Pancreas (tissue), 10 donors: ENCODE measurements around the gene CD300C. TPM values are rescaled to one million over a fixed set of nuclear protein-coding genes. Genes with fewer than 3 reads are reported as not detected.
A peak's percentile ranks its signal among the peaks of the same experiment; 100 is the strongest.

ENCODE experiments used
- ATAC-seq, 4 donors: fragments of 200-7000 bp; cut with Tn5 transposase; one replicate each; pipeline versions ENCODE4 v1.8.0 to v1.9.1; 2020; ENCODE audit warnings: mild to moderate bottlenecking in 4 of 4, moderate library complexity in 4 of 4
- DNase-seq, 6 donors: peaks; one replicate each; pipeline ENCODE4 v3.0.0-alpha.2; 2020
- FAIRE-seq: peaks from 2 replicates; lab custom pipeline; 2012; peaks lifted over from hg19 to GRCh38; lab: Jason Lieb, UNC
- H3K27ac ChIP-seq, 4 donors: fragments of 200-600 bp; sonication (generic); 1 replicate in 3 of 4; 2 replicates in 1 of 4; pipeline versions ENCODE4 v1.5.0 to v1.8.0; 2020
- H3K27me3 ChIP-seq, 4 donors: fragments of 200-600 bp; one replicate each; pipeline ENCODE4 v1.8.0; 2021
- H3K36me3 ChIP-seq, 3 donors: fragments of 200-600 bp; sonication (generic) in 1 of 3; one replicate each; pipeline versions ENCODE4 v1.5.0 to v1.8.0; 2020 to 2021
- H3K4me1 ChIP-seq, 3 donors: fragments of 200-600 bp; one replicate each; pipeline ENCODE4 v1.8.0; 2021
- H3K4me3 ChIP-seq, 4 donors: fragments of 200-600 bp; sonication (generic) in 2 of 4; one replicate each; pipeline versions ENCODE4 v1.5.0 to v1.8.0; 2020 to 2021
- H3K9me3 ChIP-seq, 4 donors: fragments of 200-600 bp; one replicate each; pipeline ENCODE4 v1.8.0; 2021
- CTCF ChIP-seq, 4 donors: fragments of 200-600 bp; sonication (generic) in 3 of 4; IDR thresholded peaks; one replicate each; pipeline versions ENCODE4 v1.5.0 to v1.8.0; 2021; ENCODE audit warnings: antibody characterized with exemption in 4 of 4
- WGBS, 2 donors: extraction: QIAGEN DNeasy Blood & Tissue Kit; methylation state at CpG; one replicate each; pipeline ENCODE4 v1.1.7; 2013; 5-methylcytosine and 5-hydroxymethylcytosine counted together
- intact Hi-C, 3 donors: fragments of 100-400 bp; cut with DNase I; formaldehyde crosslinking; loops; one replicate each; pipeline versions ENCODE4 v1.11.1 to v1.14.2; 2022
- polyA plus RNA-seq, 2 donors: library from polyadenylated mRNA; stranded (reverse); fragments of 200-250 nt; gene quantifications; one replicate each; pipeline ENCODE4 v1.2.3, GENCODE V29; 2013
- total RNA-seq, 6 donors: library from RNA; stranded (reverse); fragmentation: NEBNext Ultra II Directional in 4 of 6; extraction: Animal tissue kit (Norgen Biotek cat#: 25700) in 4 of 6; gene quantifications; one replicate each; pipeline versions ENCODE4 v1.2.1 to v1.2.4, GENCODE V29; 2021 to 2023
- donor health status: healthy with polysubstance abuse.
- donor health status: DM: no; HTN: no; CAD: no; lungs with moderate emphysema.
- donor health status: DM: no; HTN: no; CAD: no.
- donor health status: control.
- donor health status: control.
- donor health status: Bipolar disorder and iron deficiency.
- donor health status: DM: yes; HTN: yes; CAD: no.
- donor health status: DM: no; HTN: no; CAD: no.
- donor health status: DM: no; HTN: no; CAD: no.
- donor health status: DM: yes; HTN: yes; CAD: no.

The CD300C gene
- total and polyA plus RNA-seq, 8 donors = 0.19 to 1.5 (median 0.22) TPM; not detected in 1

- no peak for TF ChIP-seq CTCF (IDR thresholded peaks at IDR 0.05)
- Histone ChIP-seq H3K27ac (no peak overlapping the region), H3K4me3 (no peak overlapping the region), H3K9me3 (no peaks in the 10 kb centered on the region), H3K36me3 (no peaks in the 10 kb centered on the region), H3K27me3 (no peaks in the 10 kb centered on the region), H3K4me1 (no peaks in the 10 kb centered on the region)
- no peak for FAIRE-seq
- intact Hi-C loops = no loop called here
- no peak for DNase-seq
- WGBS, 2 donors = 52 to 60% methylated on average over 4 of the region's 4 CpGs
- ATAC-seq = no peak
These were observed 30.0 kb downstream of the CD300C start for GRCh38 chr17:74515941-74516340.

- Histone ChIP-seq H3K27ac (no peak overlapping the region), H3K36me3 (no peaks in the 10 kb centered on the region), H3K27me3 (no peaks in the 10 kb centered on the region), H3K9me3 (no peaks in the 10 kb centered on the region), H3K4me3 (no peak overlapping the region), H3K4me1 (no peaks in the 10 kb centered on the region)
- ATAC-seq (peak in 2 of 4 donors; percentile 9 to 26), FAIRE-seq (no peak), DNase-seq (no peak)
- WGBS, 2 donors = 79 to 91% methylated on average over 10 of the region's 10 CpGs
- TF ChIP-seq CTCF (IDR thresholded peaks at IDR 0.05) = no peak
- intact Hi-C loops = no loop called here
These were observed 31.1 kb downstream of the CD300C start for GRCh38 chr17:74514632-74515334.

- peak in 2 of 4 donors; percentile 24 to 25 for ATAC-seq
- 14 to 93% methylated on average over 3 of the region's 3 CpGs for WGBS, 2 donors
- H3K27ac ChIP-seq = no peak overlapping the region
These were observed 31.8 kb downstream of the CD300C start for GRCh38 chr17:74513987-74514631.

GRCh38 chr17:74512624-74513091 lies 33.3 kb downstream of the CD300C start:
- Histone ChIP-seq H3K4me1 (no peaks in the 10 kb centered on the region), H3K9me3 (no peaks in the 10 kb centered on the region), H3K27me3 (no peaks in the 10 kb centered on the region), H3K27ac (no peak overlapping the region), H3K36me3 (no peaks in the 10 kb centered on the region), H3K4me3 (no peak overlapping the region)
- intact Hi-C loops = no loop called here
- peak in 2 of 4 donors; percentile 54 to 64 for ATAC-seq
- no peak for DNase-seq
- WGBS, 2 donors = 80 to 83% methylated on average over 7 of the region's 7 CpGs
- no peak for FAIRE-seq
- no peak for TF ChIP-seq CTCF (IDR thresholded peaks at IDR 0.05)

More at GRCh38 chr17:74513987-74514631, 31.8 kb downstream of the CD300C start:
- Histone ChIP-seq H3K36me3 (no peaks in the 10 kb centered on the region), H3K9me3 (no peaks in the 10 kb centered on the region), H3K27me3 (no peaks in the 10 kb centered on the region), H3K4me1 (no peaks in the 10 kb centered on the region), H3K4me3 (no peak overlapping the region)
- intact Hi-C loops = no loop called here
- DNase-seq (no peak), FAIRE-seq (no peak)
- TF ChIP-seq CTCF (IDR thresholded peaks at IDR 0.05) = no peak

- DNase-seq = no peak
- no peak for FAIRE-seq
- no peak overlapping the region for H3K27ac ChIP-seq
- no peaks in the 10 kb centered on the region for H3K36me3 ChIP-seq
- WGBS, 2 donors = 82 to 93% methylated on average over 2 of the region's 2 CpGs
- no peaks in the 10 kb centered on the region for H3K9me3 ChIP-seq
- no peak overlapping the region for H3K4me3 ChIP-seq
- intact Hi-C loops = no loop called here
- TF ChIP-seq CTCF (IDR thresholded peaks at IDR 0.05) = no peak
- H3K4me1 ChIP-seq = no peaks in the 10 kb centered on the region
- no peaks in the 10 kb centered on the region for H3K27me3 ChIP-seq
- peak in 1 of 4 donors; percentile 24 for ATAC-seq
These were observed 33.9 kb downstream of the CD300C start for GRCh38 chr17:74512036-74512435.
